HG03457 (cell line): ENCODE measurements around the gene RAB6B.

Experiments
- ATAC-seq: cut with Tn5 transposase; IDR thresholded peaks from one replicate; pipeline ENCODE4 v1.9.1; 2021; ENCODE audit warnings: moderate number of reproducible peaks; ENCODE audit not compliant: unreplicated experiment

RAB6B gene

DNA sequence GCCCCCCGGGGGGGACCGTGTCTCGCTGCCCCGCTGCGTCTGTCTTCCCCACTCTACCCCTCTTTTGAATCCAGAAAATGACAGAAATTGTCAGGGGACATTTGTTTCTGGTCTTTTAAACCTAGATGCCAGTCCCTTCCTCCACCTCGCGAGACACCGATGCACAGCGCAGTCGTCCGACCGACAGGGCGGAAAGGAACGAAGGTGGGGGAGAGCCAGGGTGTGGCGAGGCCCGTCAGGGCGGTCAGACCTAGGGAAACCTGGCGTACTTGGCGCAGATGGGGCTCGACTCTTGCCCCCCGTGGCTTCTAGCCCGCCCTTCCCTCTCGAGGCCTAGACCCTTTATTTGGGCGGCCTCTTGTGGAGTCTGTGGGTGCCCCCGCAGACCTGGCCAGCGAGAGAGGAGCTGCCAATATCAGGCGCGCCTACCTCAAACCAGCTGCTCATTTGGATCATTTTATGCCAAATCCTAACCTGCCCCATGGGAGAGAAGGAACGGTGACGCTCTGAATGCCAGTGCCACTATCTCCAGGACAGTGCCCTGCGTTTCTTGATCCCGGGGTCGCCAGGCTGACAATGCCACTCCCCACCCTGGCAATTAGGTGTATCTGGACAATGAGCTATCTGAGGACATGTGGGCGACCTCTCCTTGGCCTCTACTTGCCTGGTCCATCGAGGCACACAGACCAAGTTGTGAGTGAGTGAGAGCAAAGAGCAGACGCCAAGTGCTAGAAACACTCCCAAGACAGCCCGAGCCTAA lies 500 bp upstream of the RAB6B start:
- no peak for ATAC-seq

DNA sequence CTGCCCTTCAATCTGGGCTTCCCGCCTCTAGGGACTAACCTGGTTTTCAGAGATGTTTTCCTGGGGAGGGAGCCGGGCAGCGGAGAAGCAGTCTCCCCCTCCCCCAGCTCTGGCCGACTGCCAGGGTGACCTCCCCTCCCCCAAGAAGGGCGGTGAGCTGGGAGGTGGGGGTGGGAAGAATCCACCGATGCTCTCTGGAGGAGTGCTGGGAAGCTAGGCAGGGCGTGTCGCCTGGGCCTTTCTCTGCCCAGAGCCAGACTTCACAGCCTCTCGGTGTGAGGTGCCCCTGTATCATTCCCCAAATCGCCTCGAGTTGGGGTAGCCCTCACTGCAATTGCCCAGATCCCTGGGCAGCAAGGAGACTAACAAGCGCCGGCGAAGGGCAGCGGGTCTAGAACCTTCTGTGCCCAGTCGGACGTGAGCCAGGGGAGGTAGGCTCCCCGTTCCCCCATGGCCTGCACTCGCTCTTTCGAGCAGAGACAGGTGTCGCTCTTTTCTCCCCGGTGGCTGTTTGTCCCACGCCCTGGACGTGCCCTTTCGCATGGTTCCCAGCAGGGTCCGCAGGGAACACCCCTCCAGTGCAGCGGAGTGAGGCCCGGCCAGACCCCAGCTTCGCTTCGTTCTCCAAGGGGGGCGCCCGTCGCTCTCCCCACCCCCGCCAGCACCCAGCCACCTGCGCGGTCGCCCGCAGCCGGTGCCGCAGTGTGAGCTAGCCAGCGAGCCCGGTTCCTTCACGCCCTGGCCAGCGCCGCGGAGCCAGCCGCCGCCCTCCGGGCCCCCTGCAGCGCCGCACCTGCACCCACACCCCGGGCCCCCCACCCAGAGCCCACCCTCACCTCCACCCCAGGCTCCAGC lies 1.1 kb downstream of the RAB6B start:
- ATAC-seq, result no peak

DNA sequence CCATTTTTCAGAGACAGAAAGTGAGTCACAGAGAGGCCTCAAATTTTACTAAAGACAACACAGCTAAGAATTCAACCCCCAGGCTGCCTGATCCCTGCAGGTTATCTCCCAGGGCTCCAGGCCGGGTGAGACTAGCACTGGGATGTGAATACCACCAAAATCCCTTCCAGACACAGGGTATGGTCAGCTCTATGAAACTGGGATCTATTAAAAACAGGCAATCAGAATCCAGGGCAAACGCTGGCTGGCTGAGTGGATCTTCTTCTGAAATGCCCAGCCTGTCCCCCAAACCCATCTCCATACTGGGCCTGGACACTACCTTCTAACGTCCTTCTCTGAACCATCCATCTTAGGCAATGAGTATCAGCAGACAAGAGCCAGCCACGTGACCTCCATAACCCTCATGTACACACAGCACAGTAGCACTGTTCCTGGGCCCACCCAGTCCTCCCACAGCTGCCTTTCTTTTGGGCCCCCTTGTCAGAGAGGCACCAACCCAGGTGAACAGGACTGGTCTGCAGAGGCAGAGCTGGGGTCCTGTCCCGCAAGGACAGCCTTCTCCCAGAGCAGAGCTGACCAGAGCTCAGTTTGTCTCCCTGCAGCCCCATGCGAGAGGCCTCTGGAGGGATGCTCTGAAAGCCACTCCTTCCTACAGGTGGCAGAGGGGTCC lies 1.9 kb downstream of the RAB6B start:
- no peak for ATAC-seq

DNA sequence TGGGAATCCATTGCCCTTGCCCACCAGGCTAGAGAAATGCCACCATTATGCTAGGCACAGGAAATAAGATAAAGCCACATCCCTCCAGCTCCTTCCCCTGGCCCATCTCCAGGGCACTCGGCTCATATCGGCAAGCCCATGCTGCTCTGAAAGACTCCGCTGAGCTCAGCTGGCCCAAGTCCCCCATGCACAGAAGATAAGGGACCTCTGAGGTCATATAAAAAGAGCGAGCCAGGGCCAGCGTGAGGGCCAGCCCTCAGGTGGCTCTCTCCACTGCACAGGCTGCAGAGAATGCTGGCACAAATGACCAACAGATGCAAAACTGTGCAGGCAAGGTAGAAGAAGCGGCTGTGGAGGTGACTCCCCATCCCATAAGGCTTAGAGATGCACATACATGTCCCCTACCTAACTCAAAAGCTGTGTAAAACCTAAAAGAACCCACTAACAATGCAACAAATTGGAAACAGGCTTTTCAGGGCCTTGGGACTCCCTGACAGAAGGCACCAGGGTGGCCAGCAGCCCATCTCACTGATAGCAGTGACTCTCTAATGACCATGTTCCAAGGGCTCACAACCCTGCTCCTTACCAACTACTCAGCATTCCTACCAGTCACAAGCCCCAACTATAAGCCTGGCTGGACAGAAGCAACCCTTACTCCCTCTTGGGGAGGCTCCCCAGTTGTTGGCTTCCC lies 3.0 kb downstream of the RAB6B start:
- no peak for ATAC-seq

DNA sequence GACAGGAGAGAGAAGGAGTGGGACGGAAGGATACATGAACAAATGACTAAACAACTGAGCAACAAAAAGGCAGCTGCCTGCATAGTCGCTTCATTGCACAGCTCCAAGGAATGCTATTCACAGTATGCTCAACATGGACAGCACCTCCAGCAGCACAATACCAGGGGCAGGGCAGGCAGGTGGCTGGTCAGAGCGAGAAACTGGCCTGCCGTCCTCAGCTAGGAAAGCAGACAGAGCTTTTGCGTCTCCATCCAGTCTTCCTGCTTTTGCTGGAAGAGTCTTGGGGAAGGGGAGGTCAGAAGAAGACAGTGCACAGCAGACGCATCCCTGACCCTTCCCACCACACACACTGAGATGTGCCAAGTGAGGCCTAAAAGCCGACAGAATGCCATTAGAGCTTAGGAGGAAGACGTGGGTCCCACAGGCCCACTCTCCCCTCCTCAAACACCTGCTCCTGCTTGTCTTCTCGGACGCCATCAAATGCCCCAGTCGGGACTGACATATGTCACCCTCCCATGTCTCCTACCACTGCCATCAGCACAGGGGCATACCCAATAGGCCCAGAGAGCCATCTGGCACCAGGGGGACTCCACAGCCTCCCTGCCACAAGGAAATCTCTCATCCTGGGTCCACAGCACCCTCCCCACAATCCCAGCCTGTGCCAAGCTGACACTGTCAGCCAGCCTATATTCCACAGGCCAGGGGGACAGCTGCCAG lies 3.9 kb downstream of the RAB6B start:
- ATAC-seq, result no peak

DNA sequence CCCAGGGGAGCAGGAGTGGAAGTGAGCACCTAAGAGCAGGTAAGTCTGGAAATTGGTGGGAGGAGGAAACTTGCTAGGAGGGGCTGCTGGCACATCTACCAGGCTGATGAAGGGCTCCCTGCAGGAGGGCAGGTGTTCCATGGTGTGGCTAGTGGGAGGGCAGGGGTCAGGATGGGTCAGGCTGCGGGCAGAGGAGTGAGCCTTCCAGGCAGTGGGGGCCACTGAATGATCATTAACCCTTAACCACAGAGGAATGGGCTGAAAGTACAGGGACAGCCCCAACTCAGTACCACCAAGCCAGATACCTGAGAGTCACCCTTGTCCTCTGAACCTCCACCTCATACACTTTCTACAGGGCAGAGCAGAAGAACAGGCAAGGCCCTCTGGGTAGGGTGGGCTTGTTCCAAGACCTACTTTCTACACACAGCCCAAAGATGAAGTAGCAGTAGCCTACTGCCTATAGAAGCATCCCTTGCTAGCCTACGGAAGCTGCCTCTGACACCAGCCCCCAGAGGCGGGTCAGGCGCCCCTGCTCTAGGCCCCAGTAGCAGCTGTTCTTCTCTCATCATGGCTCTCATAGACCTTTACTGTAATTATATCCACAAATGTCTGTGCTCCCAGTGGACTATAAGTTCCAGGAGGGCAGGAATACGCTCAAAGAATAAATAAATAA lies 4.6 kb downstream of the RAB6B start:
- no peak for ATAC-seq

DNA sequence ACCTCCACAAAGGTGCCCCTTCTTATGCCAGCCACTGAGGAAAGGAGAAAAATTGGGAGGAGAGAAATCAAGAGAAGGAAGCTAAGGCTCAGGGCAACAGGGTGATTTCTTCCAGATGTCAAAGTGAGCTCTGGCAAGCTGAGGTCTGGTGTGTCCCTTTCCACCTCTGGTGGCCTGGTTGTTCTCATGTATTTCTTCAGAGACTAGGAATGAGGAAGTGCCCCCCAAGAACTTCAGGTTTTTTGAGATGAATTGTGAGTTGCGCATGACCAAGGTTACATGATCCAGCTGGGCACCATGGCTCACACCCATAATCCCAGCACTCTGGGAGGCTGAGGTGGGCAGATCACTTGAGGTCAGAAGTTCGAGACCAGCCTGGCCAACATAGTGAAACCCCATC lies 5.6 kb downstream of the RAB6B start:
- ATAC-seq, result no peak

DNA sequence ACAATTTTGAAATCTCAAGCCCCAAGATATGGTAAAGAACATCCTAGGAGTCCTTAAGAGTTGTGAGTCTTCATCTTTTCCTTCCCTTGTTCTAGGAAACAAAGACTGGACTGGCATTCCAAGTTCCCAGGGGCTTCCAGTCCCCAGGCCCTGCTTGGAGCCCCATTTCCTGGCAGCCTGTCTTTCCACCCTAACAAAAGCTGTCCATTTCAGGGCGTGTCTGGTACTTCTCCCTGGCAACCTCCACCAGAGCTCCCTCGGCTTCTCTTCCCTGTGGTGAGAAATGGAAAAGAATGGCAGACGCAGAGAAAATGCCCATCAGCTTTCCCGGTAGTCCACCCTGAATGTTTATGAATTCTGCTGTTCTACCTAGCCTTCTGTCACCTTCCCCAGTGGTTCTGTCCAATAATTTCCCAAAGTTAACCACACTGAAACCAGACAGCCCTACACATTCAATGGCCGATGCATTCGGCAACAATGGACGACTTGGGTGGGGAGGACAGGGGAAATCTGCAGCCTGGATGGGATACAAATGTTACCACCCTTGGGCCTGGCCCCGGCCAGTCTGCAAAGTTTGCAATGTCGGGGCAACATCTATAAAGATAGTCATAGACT lies 6.8 kb downstream of the RAB6B start:
- ATAC-seq, result no peak

DNA sequence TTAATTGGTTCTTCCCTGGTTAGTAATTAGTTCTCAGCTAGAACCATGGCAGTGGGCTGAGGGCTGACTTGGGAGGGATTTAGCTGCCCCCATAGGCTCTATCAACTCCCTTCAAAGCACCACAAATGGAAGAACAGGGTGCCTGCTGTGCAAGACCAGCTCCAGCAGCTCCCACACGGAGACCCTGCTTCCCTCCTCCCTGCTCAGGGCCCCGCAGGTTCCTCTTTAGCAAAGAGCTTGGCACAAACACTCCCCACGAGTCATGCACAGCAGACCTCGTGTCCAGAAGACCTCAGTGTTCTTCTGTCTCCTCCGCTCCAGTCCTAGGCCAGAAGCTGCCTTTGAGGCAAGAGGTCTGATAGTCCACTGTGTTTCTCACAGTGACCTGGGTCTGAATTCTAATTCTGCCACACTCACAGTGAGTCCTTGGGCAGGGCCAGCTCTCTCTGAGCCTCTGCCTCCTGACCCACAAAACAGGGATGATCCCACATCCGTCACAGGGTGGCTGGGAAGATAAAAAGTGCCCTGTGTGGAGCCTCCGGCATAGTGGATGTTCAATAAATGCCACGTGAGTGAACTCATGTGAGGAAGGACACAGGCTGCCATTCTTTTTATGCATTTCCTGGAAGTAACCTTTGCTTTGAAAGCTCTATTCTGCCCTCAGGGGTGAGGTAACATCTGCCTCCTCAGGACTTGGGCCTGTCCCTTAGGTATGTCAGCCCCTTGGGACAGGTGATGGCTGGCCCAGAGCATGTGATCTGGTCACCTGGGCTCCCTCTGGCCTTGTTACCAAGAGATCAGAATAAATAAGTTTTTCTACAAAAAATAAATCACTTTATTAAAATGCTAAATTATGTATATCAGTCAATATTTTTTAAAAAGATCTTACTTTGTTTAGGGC lies 7.6 kb downstream of the RAB6B start:
- no peak for ATAC-seq

DNA sequence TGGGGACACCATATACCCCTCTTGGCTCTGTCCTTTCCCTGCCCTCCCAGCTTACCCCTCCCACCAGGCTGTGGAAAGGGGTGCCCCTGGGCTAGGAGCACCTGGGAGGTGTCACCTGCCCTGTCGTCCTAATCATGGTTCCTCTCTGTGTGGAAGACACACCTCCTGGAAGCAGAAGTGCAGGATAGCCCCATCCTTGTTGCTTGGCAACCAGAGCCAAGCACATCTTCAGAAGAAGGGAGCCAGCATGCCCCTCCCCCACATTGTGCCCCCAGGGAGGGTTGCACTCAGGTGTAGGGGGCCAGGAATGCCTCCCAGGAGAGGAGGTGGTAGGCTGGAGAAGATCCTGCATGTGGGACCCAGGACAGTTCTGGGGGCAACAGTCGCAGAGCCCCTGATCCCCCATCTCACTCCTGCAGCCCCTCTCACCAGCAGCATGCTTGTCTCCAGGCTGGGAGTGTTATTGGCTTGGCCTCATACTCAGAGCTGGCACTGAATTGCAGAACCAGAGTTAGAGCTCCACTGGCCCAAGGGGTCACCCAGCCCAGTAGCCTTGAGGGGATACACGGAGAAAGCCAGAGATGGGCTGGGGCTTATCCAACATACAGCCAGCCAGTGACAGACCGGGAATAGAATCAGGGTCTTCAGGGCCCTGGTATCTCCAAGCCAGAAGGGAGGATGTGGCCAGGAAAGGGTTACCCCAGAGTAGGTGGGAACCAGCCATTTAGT lies 8.4 kb downstream of the RAB6B start:
- no peak for ATAC-seq

DNA sequence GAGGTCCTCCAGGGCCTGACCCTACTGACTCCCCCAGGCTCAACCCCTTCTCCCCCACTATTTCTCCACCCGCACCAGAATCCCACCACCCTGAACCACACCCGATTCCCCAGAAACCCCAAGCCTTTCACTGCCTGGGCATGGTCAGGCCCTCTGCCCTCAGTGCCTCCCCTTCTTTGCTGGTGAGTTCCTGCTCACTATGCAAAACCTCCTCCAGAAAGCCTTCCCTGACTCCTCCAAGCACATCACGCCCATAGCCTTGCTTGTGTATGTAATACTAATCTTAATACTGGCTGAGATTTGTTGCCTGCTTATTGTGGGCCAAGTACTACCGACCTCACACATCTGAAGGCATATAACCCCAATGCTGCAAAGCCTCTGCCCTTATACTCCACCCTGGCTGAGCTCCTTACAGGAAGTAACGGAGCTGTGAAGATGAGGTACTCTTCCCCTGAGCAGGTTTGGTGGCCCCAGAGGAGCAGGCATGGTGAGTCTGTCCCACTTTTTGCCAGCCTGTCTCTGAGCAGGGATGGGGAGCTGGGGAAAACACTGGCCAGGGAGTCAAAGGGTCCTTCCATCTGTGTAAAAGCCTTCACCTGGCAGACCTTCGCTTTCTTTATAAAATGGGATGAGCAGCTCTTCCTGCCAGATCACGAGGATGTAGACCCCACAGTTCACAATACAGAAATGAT lies 9.5 kb downstream of the RAB6B start:
- ATAC-seq, result no peak

DNA sequence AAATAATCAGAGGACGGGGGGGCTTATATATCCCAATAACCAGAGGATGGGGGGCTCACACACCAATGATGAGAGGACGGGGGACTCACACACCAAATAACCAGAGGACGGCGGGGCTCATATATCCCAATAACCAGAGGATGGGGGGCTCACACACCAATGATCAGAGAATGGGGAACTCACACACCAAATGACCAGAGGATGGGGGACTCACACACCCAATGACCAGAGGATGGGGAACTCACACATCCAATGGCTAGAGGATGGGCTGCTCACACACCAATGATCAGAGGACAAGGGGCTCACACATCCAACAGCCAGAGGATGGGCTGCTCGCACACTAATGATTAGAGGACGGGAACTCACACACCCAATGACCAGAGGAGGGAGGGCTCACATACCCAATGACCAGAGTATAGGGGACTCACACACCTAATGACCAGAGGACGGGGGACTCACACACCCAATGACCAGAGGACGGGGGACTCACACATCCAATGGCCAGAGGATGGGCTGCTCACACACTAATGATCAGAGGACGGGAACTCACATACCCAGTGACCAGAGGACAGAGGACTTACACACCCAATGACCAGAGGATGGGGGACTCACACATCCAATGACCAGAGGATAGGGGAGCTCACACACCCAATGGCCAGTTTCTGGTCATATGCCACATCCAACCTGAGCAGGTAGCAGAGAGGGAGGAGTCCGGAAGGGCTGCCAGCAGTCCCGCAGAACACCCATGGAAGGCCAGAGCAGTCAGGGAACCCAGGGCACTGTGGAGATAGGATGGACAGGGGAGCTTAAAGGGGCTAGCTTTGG lies 10.6 kb downstream of the RAB6B start:
- no peak for ATAC-seq

DNA sequence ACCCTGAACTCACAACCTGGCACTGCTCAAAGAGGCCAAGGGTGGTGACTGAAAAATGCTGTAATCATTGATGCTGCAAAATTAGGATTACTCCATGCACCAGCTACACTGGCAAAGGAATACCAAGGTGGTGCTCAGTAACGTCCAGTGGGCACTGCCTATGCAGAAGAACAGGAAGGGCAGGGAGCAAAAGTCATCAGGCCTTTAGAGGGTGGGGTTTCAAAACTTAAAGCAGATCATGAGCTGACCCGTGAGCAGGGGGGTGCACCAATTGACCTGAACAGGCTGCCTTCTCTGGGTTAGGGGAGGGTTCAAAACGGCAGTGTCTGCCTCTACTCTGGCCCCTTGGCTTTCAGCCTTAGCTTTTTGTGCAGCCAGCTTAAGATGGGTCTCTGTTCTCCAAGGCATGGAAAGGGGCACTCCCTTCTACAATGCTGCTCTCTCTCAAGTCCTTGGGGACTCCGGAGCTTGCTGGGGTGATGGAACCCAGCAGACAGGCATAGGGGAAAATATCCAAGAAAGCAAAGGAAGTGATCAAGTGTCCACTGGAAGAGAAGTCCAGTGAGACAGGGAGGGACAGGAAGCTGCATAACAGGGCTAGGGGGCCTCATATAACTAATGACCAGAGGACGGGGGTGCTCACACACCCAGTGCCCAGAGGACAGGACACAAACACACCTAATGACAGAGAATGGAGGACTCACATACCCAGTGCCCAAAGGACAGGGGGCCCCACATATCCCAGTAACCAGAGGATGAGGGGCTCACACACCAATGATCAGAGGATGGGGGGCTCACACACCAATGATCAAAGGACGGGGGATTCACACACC lies 11.4 kb downstream of the RAB6B start:
- no peak for ATAC-seq

DNA sequence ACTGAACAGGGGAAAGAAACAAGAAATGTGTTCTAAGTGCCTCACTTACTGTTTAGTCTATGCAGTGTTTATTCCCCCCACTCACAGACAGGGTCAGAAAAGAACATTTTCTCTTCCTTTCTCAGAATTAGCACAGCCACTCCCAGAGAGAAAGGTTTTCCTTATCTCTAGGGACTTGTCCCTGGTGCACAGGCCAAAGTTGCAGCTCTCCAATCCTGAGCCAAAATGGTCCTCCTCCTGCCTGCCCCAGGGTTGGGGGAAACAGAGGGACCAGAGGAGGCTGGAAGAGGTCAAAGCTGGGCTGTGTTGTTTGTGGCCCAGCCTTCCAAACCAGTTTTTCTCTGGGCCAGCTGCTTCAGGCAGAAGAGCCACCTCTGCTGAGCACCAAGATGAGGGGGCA lies 12.0 kb downstream of the RAB6B start:
- ATAC-seq, result no peak

DNA sequence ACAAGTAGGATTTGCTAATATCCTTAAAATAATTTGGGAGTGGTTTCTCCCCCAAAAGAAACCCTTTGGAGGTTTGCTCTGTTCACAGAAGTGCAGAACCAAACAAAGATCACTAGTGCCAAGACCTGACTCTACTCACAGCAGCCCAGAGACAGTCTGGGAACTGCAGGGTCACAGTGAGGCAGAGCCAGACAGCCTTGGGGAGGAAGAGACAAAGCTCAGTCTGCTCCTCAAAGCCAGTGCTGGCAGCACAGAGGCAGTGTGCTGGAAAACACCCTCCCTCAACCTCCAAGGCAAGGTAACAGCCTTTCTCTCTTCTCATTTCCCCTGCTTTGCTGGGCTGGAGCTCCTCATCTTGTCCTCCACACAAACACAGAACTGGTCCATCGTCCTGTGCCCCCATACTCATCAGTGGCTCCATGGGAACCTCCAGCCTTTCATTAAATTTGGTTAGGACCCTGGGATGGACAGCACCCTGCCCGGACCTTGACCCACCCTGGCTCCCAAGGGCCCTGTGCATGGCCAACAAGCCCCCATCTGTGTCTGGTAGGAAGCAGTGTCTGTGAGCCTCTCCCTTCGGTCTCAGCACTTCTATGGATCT lies 12.6 kb downstream of the RAB6B start:
- ATAC-seq, result no peak
